HCT116 (cell line): ENCODE results near the gene CYB5B. TPM values are rescaled to one million over a fixed set of nuclear protein-coding genes. Genes with fewer than 3 reads are reported as not detected.

Experiments
- ATAC-seq: fragments of 200-7000 bp; cut with Tn5 transposase; 2 replicates; pipeline ENCODE4 v1.9.1; 2020; ENCODE audit warnings: mild to moderate bottlenecking, moderate library complexity
- BruUV-seq: library from RNA; stranded (reverse); fragments of 400-500 nt; replicated peaks from 2 replicates; lab custom pipeline; 2021; lab: Mats Ljungman, UMichigan
- CTCF ChIA-PET: fragments of 300-600 bp; sonication (Branson Sonifier 250); formaldehyde crosslinking; loops from one replicate; lab custom pipeline; 2021; ENCODE audit warnings: antibody characterized with exemption; lab: Charles Lee
- POLR2A ChIA-PET: fragments of 300-600, 350-600 bp; sonication (Branson Sonifier 250); formaldehyde crosslinking; loops from one replicate; lab custom pipeline; 2021; ENCODE audit warnings: antibody characterized with exemption; lab: Charles Lee
- RAD21 ChIA-PET, 2 experiments: fragments of 300-600 bp; sonication (Branson Sonifier 250); formaldehyde crosslinking; loops; one replicate each; lab custom pipeline; 2023; ENCODE audit warnings: low total read pairs in 2 of 2; ENCODE audit not compliant: uncharacterized antibody in 2 of 2, unreplicated experiment in 2 of 2, low non-redundant PET in 1 of 2; lab: Charles Lee
- DNase-seq: peaks from one replicate; pipeline ENCODE4 v3.0.0-alpha.2; 2010; ENCODE audit warnings: low read depth, low spot score
- H2AFZ ChIP-seq: fragments of 200-600 bp; shearing (Covaris generic), sonication (generic); 2 replicates; pipeline ENCODE4 v1.6.1; 2017; ENCODE audit warnings: low read depth, mixed run types, mixed read lengths, antibody characterized with exemption, low read length; ENCODE audit not compliant: poor library complexity, severe bottlenecking
- H3K27ac ChIP-seq: 2 replicates; pipeline ENCODE4 v1.5.1; 2012; ENCODE audit warnings: low read depth, low read length
- H3K27me3 ChIP-seq: fragments of 200-600 bp; sonication (generic); 2 replicates; pipeline ENCODE4 v1.6.1; 2016; ENCODE audit warnings: mixed run types, low read length, mixed read lengths; ENCODE audit not compliant: insufficient read depth
- H3K36me3 ChIP-seq, 2 experiments: fragments of 200-500 bp in 1 of 2; fragments of 200-600 bp in 1 of 2; sonication (Bioruptor generic) in 1 of 2; sonication (generic) in 1 of 2; 2 replicates each; pipeline versions ENCODE4 v1.5.1 to v1.6.1; 2014 to 2016; ENCODE audit warnings: low read length in 2 of 2, inconsistent platforms in 1 of 2, mixed read lengths in 1 of 2, mixed run types in 1 of 2; ENCODE audit not compliant: insufficient read depth in 2 of 2, control insufficient read depth in 1 of 2
- H3K4me1 ChIP-seq, 2 experiments: fragments of 200-600 bp in 1 of 2; sonication (generic) in 1 of 2; 2 replicates each; pipeline versions ENCODE4 v1.5.1 to v1.6.1; 2012 to 2017; ENCODE audit warnings: low read length in 2 of 2, inconsistent platforms in 1 of 2, mild to moderate bottlenecking in 1 of 2, mixed read lengths in 1 of 2, mixed run types in 1 of 2, moderate library complexity in 1 of 2; ENCODE audit not compliant: insufficient read depth in 2 of 2, control insufficient read depth in 1 of 2
- H3K4me2 ChIP-seq: fragments of 200-600 bp; sonication (generic); 2 replicates; pipeline ENCODE4 v1.6.1; 2017; ENCODE audit warnings: mixed run types, low read length, mixed read lengths
- H3K4me3 ChIP-seq, 2 experiments: fragments of 200-600 bp in 1 of 2; sonication (generic) in 1 of 2; replicated peaks in 1 of 2; 2 replicates each; pipeline ENCODE4 v1.5.1; 2011 to 2016; ENCODE audit warnings: low read length in 2 of 2, control low read depth in 1 of 2, low read depth in 1 of 2, mild to moderate bottlenecking in 1 of 2, mixed read lengths in 1 of 2, mixed run types in 1 of 2
- H3K79me2 ChIP-seq: fragments of 200-600 bp; sonication (generic); 2 replicates; pipeline ENCODE4 v1.6.1; 2017; ENCODE audit warnings: mild to moderate bottlenecking, mixed run types, low read length, moderate library complexity, mixed read lengths; ENCODE audit not compliant: insufficient read depth
- H3K9ac ChIP-seq: fragments of 200-600 bp; sonication (generic); 2 replicates; pipeline ENCODE4 v1.6.1; 2016; ENCODE audit warnings: low read length, mixed read lengths
- H3K9me2 ChIP-seq: fragments of 200-600 bp; sonication (generic), shearing (Covaris generic); 2 replicates; pipeline ENCODE4 v1.6.1; 2017; ENCODE audit warnings: mixed run types, mild to moderate bottlenecking, moderate library complexity; ENCODE audit not compliant: insufficient read depth
- H3K9me3 ChIP-seq, 2 experiments: fragments of 200-500 bp in 1 of 2; fragments of 200-600 bp in 1 of 2; sonication (Bioruptor generic) in 1 of 2; sonication (generic) in 1 of 2; 2 replicates each; pipeline ENCODE4 v1.6.1; 2014 to 2017; ENCODE audit warnings: low read length in 2 of 2, mixed read lengths in 2 of 2, inconsistent platforms in 1 of 2, low read depth in 1 of 2, mild to moderate bottlenecking in 1 of 2, mixed run types in 1 of 2, moderate library complexity in 1 of 2; ENCODE audit not compliant: control insufficient read depth in 1 of 2, insufficient read depth in 1 of 2
- H4K20me1 ChIP-seq: fragments of 200-600 bp; sonication (generic), shearing (Covaris generic); 2 replicates; pipeline ENCODE4 v1.6.1; 2017; ENCODE audit warnings: mixed run types, mild to moderate bottlenecking, moderate library complexity; ENCODE audit not compliant: insufficient read depth
- CEBPB ChIP-seq: IDR thresholded peaks from 2 replicates; pipeline ENCODE4 v1.6.1; 2012; ENCODE audit warnings: low read depth
- EZH2 ChIP-seq: fragments of 200-600 bp; sonication (generic); IDR thresholded peaks from 2 replicates; pipeline ENCODE4 v1.6.1; 2017; ENCODE audit warnings: antibody characterized with exemption, mixed run types
- JUND ChIP-seq: IDR thresholded peaks from 2 replicates; pipeline ENCODE4 v1.6.1; 2012
- POLR2A ChIP-seq: IDR thresholded peaks from 2 replicates; pipeline ENCODE4 v1.7.0; 2011; ENCODE audit warnings: borderline replicate concordance; ENCODE audit not compliant: insufficient read depth, insufficient read length; ENCODE audit errors: extremely low read depth
- POLR2AphosphoS5 ChIP-seq: IDR thresholded peaks from 2 replicates; pipeline ENCODE4 v1.6.1; 2011; ENCODE audit warnings: mild to moderate bottlenecking, low read depth, low read length, moderate library complexity
- SP1 ChIP-seq: IDR thresholded peaks from 2 replicates; pipeline ENCODE4 v1.6.1; 2012; ENCODE audit warnings: low read depth
- TCF7L2 ChIP-seq: IDR thresholded peaks from 2 replicates; pipeline ENCODE4 v1.7.0; 2011; ENCODE audit warnings: borderline replicate concordance, inconsistent platforms; ENCODE audit not compliant: insufficient read depth, insufficient read length; ENCODE audit errors: extremely low read depth
- YY1 ChIP-seq: IDR thresholded peaks from 2 replicates; pipeline ENCODE4 v1.6.1; 2011; ENCODE audit warnings: low read length, low read depth, moderate library complexity, mild to moderate bottlenecking; ENCODE audit not compliant: insufficient replicate concordance; ENCODE audit errors: extremely low read depth
- ZFX ChIP-seq: fragments of 450-650 bp; IDR thresholded peaks from 2 replicates; pipeline ENCODE4 v1.6.1; 2017
- ZNF274 ChIP-seq: fragments of 200-500 bp; sonication (Bioruptor generic); IDR thresholded peaks from 2 replicates; pipeline ENCODE4 v1.6.1; 2014; ENCODE audit warnings: mild to moderate bottlenecking, low read depth, low read length, inconsistent platforms
- intact Hi-C: fragments of 100-400 bp; cut with micrococcal nuclease; formaldehyde crosslinking; loops from 2 replicates; pipeline ENCODE4 v1.10.0; 2022
- total RNA-seq: library from RNA; stranded (reverse); gene quantifications from one replicate; pipeline ENCODE4 v1.2.1, GENCODE V29; 2021; ENCODE audit not compliant: unreplicated experiment

CYB5B gene
- total RNA-seq, 1 experiment from 2014 or later: 689 TPM

- Histone ChIP-seq H3K79me2 (peaks cover under 1% of the 10 kb centered on the region; the same call in 1 of the 2 replicates), H2AFZ (no peak overlapping the region), H3K9me2 (no peaks in the 10 kb centered on the region), H3K4me2 (peak overlapping the region; percentile 54; the same call in 1 of the 2 replicates), H3K27me3 (no peaks in the 10 kb centered on the region), H3K9ac (peak overlapping the region; percentile 67; the same call in 1 of the 2 replicates), H3K4me3 (no peak overlapping the region), H3K9me3 (no peaks in the 10 kb centered on the region), H3K4me1 (peaks cover 69 to 93% of the 10 kb centered on the region in 2 experiments), H3K27ac (peak overlapping the region; percentile 99), H4K20me1 (no peaks in the 10 kb centered on the region), H3K36me3 (no peaks in the 10 kb centered on the region)
- ChIA-PET CTCF (no interaction called here), RAD21 (no interaction called here), POLR2A (interaction anchor here (0.9 to 1.5 kb wide), 2 partner anchors 14 to 16 kb away, joined by 3 to 6 read pairs; no protein-coding TSS in a partner anchor)
- no TSS peak for BruUV-seq
- TF ChIP-seq ZFX (no peak), CEBPB (no peak), YY1 (no peak), TCF7L2 (peak; percentile 58)
- ATAC-seq (no peak), DNase-seq (no peak)
- intact Hi-C loops: no loop called here
Measured at GRCh38 chr16:69412287-69412686, 12.1 kb upstream of the CYB5B start.

GRCh38 chr16:69413045-69413664 lies 11.3 kb upstream of the CYB5B start:
- Histone ChIP-seq H3K36me3 (no peaks in the 10 kb centered on the region), H3K9me3 (no peaks in the 10 kb centered on the region), H3K79me2 (no peaks in the 10 kb centered on the region), H3K27me3 (no peaks in the 10 kb centered on the region), H2AFZ (no peak overlapping the region), H3K4me2 (no peak overlapping the region)
- intact Hi-C loops: no loop called here
- POLR2A ChIA-PET: interaction anchor here (0.7 to 1.5 kb wide), 6 partner anchors 9 to 116 kb away, joined by 3 to 6 read pairs (median 4); no protein-coding TSS in a partner anchor
- no TSS peak for BruUV-seq
- ATAC-seq: no peak
- TF ChIP-seq JUND (no peak), SP1 (no peak), POLR2AphosphoS5 (no peak), CEBPB (no peak), ZNF274 (no peak), EZH2 (no peak), POLR2A (no peak), YY1 (no peak)
- TF ChIP-seq, all 23 proteins: peak for 0
- RAD21 ChIA-PET: no interaction called here
- no peak for DNase-seq
- CTCF ChIA-PET: interaction anchor here (2.0 kb wide), 1 partner anchor 17 kb away, joined by 5 read pairs; no protein-coding TSS in a partner anchor
- H4K20me1 ChIP-seq: no peaks in the 10 kb centered on the region
- no peaks in the 10 kb centered on the region for H3K9me2 ChIP-seq
- H3K27ac ChIP-seq: peak overlapping the region; percentile 99
- no peak overlapping the region for H3K9ac ChIP-seq
- peaks cover 69 to 93% of the 10 kb centered on the region in 2 experiments for H3K4me1 ChIP-seq
- H3K4me3 ChIP-seq: no peak overlapping the region
